22Rv1 (cell line): ENCODE data around the gene NOB1.

Experiments
- H3K27ac ChIP-seq: fragments of 450-650 bp; 2 replicates; pipeline ENCODE4 v1.5.1; 2017
- ZFX ChIP-seq: fragments of 450-650 bp; IDR thresholded peaks from 2 replicates; pipeline ENCODE4 v1.6.1; 2017; ENCODE audit warnings: antibody characterized with exemption, borderline replicate concordance
- TF ChIP-seq, protein P1 (sequence below): fragments of 450-650 bp; IDR thresholded peaks from 2 replicates; pipeline ENCODE4 v1.5.1; 2017; ENCODE audit warnings: mild to moderate bottlenecking

NOB1 gene

DNA sequence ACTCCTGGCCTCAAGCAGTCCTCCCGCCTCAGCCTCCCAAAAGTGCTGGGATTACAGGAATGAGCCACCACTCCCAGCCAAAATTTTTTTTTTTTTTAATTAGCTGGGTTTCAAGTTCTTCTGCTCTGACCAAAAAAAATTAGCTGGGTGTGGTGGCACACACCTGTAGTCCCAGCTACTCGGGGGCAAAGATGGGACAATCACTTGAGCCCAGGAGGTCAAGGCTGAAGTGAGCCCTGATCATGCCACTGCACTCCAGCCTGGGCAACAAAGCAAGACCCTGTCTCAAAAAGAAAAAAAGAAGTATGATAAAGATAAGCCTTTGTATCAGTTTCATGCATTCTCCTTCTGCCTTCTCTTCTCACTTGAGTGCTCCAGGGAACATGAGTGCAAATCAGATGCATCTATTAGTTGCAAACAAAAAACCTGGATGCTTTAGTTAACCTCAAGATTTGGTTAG, 30.3 kb downstream of the NOB1 start:
- TF ChIP-seq, protein P1, sequence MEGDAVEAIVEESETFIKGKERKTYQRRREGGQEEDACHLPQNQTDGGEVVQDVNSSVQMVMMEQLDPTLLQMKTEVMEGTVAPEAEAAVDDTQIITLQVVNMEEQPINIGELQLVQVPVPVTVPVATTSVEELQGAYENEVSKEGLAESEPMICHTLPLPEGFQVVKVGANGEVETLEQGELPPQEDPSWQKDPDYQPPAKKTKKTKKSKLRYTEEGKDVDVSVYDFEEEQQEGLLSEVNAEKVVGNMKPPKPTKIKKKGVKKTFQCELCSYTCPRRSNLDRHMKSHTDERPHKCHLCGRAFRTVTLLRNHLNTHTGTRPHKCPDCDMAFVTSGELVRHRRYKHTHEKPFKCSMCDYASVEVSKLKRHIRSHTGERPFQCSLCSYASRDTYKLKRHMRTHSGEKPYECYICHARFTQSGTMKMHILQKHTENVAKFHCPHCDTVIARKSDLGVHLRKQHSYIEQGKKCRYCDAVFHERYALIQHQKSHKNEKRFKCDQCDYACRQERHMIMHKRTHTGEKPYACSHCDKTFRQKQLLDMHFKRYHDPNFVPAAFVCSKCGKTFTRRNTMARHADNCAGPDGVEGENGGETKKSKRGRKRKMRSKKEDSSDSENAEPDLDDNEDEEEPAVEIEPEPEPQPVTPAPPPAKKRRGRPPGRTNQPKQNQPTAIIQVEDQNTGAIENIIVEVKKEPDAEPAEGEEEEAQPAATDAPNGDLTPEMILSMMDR: no peak
- no peak for TF ChIP-seq ZFX
- H3K27ac ChIP-seq: peak overlapping the region; percentile 75

DNA sequence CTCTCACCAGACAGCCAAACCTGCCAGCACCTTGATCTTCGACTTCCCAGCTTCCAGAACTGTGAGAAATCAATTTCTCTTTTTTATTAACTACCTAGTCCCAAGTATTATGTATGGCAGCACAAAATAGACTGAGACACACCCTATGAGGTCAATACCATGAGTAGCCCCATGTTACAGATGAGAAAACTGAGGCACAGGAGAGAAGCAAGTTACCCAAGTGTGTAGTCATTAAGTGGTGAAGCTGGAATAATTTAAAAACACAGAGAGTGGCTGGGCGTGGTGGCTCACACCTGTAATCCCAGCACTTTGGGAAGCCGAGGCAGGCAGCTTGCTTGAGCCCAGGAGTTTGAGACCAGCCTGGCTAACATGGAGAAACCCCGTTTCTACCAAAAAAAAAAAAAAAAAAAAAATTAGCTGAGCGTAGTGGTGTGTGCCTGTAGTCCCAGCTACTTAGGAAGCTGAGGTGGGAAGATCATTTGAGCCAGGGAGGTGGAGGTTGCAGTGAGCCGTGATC, 33.2 kb downstream of the NOB1 start:
- no peak for TF ChIP-seq ZFX
- TF ChIP-seq, protein P1: no peak
- no peak overlapping the region for H3K27ac ChIP-seq

DNA sequence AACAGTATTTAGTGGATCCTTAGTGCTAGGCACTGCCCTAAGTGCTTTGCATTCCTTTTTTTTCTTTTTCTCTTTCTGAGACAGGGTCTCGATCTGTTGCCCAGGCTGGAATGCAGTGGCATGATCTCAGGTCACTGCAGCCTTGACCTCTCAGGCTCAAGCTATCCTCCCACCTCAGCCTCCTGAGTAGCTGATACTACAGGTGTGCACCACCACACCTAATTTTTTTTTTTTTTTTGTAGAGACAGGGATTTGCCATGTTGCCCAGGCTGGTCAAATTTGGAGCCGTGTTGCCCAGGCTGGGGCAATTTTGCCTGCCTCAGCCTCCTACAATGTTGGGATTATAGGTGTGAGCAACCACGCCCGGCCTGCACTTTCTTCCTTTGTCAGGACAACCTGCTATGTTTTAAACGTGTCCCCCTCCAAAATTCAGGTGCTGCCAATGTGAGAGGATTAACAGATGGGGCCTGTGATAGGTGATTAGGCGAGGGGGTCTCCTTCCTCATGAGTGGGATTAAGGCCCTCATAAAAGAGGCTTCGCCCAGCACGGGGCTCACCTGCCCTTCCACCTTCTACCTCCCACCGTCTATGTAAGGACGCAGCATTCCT, 33.8 kb downstream of the NOB1 start:
- no peak for TF ChIP-seq ZFX
- TF ChIP-seq, protein P1: no peak
- no peak overlapping the region for H3K27ac ChIP-seq

DNA sequence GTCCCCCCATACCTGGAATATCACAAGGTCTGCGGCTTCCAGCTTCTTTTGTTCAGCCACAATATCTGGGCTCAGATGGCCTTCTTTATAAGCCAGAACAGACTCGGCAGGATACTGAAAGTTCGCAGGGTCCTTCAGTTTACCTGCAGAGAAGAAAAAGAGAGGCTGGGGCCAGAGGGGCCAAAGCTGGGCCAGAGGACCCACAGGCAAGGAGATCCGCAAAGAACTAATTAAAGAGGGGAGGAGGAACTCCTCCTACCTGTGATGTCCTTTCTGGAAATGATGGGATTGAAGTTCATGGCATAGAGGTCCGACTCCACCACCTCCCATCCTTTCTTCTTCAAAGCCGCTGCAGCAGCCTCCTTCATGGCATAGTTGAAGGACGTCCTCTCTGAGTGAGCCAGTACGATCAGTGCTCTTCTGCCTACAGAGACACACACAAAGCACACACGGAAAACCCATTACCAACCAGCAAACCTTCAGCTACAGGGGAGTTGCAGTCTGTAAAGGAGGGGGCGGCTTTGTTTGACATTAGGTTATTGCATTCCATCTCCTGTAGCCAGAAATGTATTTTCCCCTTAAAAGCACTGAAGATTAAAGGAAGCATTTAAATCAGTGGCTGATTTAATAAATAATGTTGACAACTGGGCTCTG, 36.5 kb downstream of the NOB1 start:
- TF ChIP-seq, protein P1: no peak
- TF ChIP-seq ZFX: no peak
- H3K27ac ChIP-seq: no peak overlapping the region

DNA sequence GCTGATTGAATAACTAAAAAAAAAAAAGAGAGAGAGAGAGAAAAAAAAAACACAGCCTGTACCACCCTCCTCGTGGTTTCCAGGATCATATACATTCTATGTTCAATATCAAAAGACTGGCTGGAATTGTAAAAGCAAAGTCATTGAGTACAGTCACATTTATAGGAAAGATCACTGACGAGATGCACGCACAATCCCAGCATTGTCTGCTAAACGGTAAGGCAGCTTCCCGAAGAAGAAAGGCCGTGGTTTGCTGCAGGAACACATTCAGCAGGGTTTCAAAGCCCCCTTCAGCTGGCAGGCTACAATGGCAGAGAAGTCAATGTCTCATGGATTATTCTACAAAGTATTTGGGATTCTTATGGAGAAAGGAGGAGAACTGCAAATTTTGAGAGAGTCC, 37.7 kb downstream of the NOB1 start:
- TF ChIP-seq, protein P1: no peak
- TF ChIP-seq ZFX: no peak
- H3K27ac ChIP-seq: no peak overlapping the region

DNA sequence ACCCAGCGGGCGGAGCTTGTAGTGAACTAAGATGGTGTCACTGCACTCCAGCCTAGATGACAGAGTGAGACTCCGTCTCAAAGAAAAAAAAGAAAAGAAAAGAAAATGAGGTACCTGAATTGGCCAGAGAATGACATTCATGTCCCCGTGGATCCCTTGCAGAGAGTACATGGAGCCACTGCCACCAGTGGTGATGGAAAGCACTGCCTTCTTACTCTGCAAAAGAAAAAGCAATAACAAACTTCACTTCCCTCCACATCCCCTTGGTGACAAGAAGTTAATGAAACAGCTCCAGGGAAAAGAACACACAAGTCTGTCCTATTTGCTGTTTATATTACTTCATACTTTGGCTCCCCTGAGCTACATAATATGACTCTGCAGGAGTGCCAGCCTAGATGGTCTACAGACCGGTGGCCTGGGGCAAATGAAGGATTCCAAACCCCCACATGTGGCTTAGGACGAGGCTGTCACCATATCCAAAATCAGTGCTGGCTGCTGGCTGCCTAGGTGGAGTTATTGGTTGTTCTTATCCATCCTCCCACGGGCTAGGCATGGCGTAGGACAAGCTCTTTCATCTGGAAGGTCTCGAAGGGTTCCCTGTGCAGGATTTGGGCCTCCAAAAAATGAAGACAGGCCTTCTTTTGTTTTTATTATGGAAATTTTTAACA, 41.7 kb downstream of the NOB1 start:
- peak overlapping the region; percentile 30; the same call in 1 of the 2 replicates for H3K27ac ChIP-seq
- TF ChIP-seq, protein P1: no peak
- no peak for TF ChIP-seq ZFX

DNA sequence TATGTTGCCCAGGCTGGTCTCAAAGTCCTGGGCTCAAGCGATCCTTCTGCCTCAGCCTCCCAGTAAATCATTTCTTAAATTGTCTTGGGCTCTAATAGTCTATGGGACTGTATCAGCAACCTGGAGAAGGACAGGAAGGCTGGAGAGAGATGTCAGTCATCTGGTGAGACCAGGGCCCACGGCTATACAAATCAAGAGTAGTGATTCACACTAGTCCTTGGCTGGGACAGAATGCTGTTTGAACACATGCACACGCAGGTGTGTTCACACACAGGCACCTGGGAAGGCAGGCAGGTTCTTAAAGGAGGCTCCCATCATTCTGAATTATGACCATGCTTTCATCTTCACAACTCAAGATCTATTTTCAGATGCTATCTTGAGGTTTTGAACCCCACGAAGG, 42.4 kb downstream of the NOB1 start:
- H3K27ac ChIP-seq: peak overlapping the region; percentile 30
- TF ChIP-seq, protein P1: no peak
- TF ChIP-seq ZFX: no peak
